ENCODE results near the gene SLC40A1. TPM values are rescaled to one million over a fixed set of nuclear protein-coding genes. Genes with fewer than 3 reads are reported as not detected.

The SLC40A1 gene
- total and polyA plus RNA-seq, 2 of the 8 experiments (the other 6 are each of a cell fraction or from before 2014, with no cell fraction given), result 0.03 TPM; not detected in 1

- TF ChIP-seq CHD1 (IDR thresholded peaks at IDR 0.05; ENCODE audit: low read depth, low read length), result no peak
- no peak for TF ChIP-seq TAF1 (IDR thresholded peaks at IDR 0.05; ENCODE audit: low read depth, low read length)
- no peak for TF ChIP-seq POU5F1 (IDR thresholded peaks at IDR 0.05; ENCODE audit: low read depth, low read length)
- no peak for TF ChIP-seq HDAC6 (IDR thresholded peaks at IDR 0.05; ENCODE audit: low read depth, low read length)
- no peak for TF ChIP-seq RXRA (IDR thresholded peaks at IDR 0.05; ENCODE audit: insufficient read depth, low read depth, low read length)
- no peak for TF ChIP-seq SAP30 (IDR thresholded peaks at IDR 0.05; ENCODE audit: insufficient read depth, insufficient replicate concordance, low read length)
- TF ChIP-seq ASH2L (IDR thresholded peaks at IDR 0.05; ENCODE audit: low read length), result no peak
- no peak for TF ChIP-seq RAD21 (IDR thresholded peaks at IDR 0.05 in 1 of 2, conservative IDR thresholded peaks at IDR 0.05 in 1 of 2; ENCODE audit: low read depth in 2 of 2, low read length in 2 of 2)
- Histone ChIP-seq H4K5ac (ENCODE audit: insufficient read length, low read depth, low read length) (no peak overlapping the region), H2AFZ (ENCODE audit: low read length) (no peak overlapping the region), H3K36me3 (ENCODE audit: control insufficient read depth in 2 of 4, insufficient read depth in 4 of 4, low read length in 3 of 4) (no peaks in the 10 kb centered on the region), H3K27ac (ENCODE audit: low read depth, low read length) (no peak overlapping the region), H2BK5ac (ENCODE audit: low read depth, low read length) (no peak overlapping the region), H2AK5ac (ENCODE audit: low read depth, low read length) (no peak overlapping the region), H4K20me1 (replicated peaks in 1 of 2; ENCODE audit: control insufficient read depth in 1 of 2, insufficient read depth in 2 of 2, low read length in 2 of 2) (peaks cover 4 to 5% of the 10 kb centered on the region in 2 experiments), H4K91ac (replicated peaks; ENCODE audit: insufficient read length, low read length) (no peak overlapping the region), H3K14ac (ENCODE audit: insufficient read length) (no peak overlapping the region), H2BK20ac (ENCODE audit: low read length) (no peak overlapping the region), H3K9me3 (ENCODE audit: insufficient read depth in 2 of 2, low read depth in 1 of 2, low read length in 1 of 2) (no peaks in the 10 kb centered on the region), H3K4ac (replicated peaks; ENCODE audit: insufficient read length, low read depth, low read length) (no peak overlapping the region), H3K4me1 (replicated peaks in 1 of 4; ENCODE audit: control insufficient read depth in 3 of 4, insufficient read depth in 4 of 4, low read length in 3 of 4) (peaks cover 3 to 8% (median 4%) of the 10 kb centered on the region in 4 experiments; a peak in 5 of 7 replicates), H4K8ac (ENCODE audit: extremely low read depth, insufficient read depth, low read length) (no peak overlapping the region), H3K4me2 (ENCODE audit: insufficient read depth in 1 of 2, low read depth in 2 of 2, low read length in 2 of 2) (no peak overlapping the region), H2BK15ac (ENCODE audit: low read length) (no peak overlapping the region), H3K27me3 (replicated peaks in 1 of 4; ENCODE audit: control insufficient read depth in 3 of 4, extremely low read depth in 1 of 4, insufficient read depth in 3 of 4, low read length in 3 of 4) (peaks cover 41 to 53% (median 51%) of the 10 kb centered on the region in 4 experiments), H3K79me2 (ENCODE audit: control insufficient read depth in 1 of 2, insufficient read depth in 2 of 2, low read length in 2 of 2) (no peaks in the 10 kb centered on the region), H3K79me1 (ENCODE audit: low read depth, low read length) (no peaks in the 10 kb centered on the region), H3K4me3 (ENCODE audit: extremely low read depth in 1 of 4, insufficient read depth in 2 of 4, low read depth in 3 of 4, low read length in 4 of 4) (no peak overlapping the region), H2BK12ac (ENCODE audit: low read depth, low read length) (no peak overlapping the region), H3K23ac (ENCODE audit: insufficient read length) (no peak overlapping the region), H2BK120ac (replicated peaks; ENCODE audit: low read depth, low read length) (no peak overlapping the region), H3K56ac (replicated peaks; ENCODE audit: insufficient read length, low read depth, low read length) (no peak overlapping the region), H3K23me2 (ENCODE audit: low read depth, low read length) (peaks cover 5% of the 10 kb centered on the region; the same call in 1 of the 2 replicates), H3K9ac (replicated peaks in 1 of 4; ENCODE audit: extremely low read depth in 1 of 4, low read depth in 3 of 4, low read length in 3 of 4) (no peak overlapping the region), H3K18ac (ENCODE audit: extremely low read depth, low read length) (no peak overlapping the region)
- POLR2A ChIA-PET (ENCODE audit: partially characterized antibody), result no interaction called here
- FAIRE-seq (no peak), DNase-seq (ENCODE audit: low read depth in 1 of 2, low spot score in 2 of 2) (no peak)
- CTCF ChIA-PET (ENCODE audit: partially characterized antibody), result interaction anchor here (1.7 kb wide), 1 partner anchor 8 kb away, joined by 3 read pairs; no protein-coding TSS in a partner anchor
Observed at GRCh38 chr2:189584686-189585085, 4.1 kb upstream of the SLC40A1 start.

Data from H1 (cell line).